GM19452 (cell line): ENCODE measurements around the gene HSFX1.

ENCODE experiments used
- ATAC-seq: cut with Tn5 transposase; IDR thresholded peaks from one replicate; pipeline ENCODE4 v1.9.1; 2021; ENCODE audit not compliant: unreplicated experiment

HSFX1 gene

DNA sequence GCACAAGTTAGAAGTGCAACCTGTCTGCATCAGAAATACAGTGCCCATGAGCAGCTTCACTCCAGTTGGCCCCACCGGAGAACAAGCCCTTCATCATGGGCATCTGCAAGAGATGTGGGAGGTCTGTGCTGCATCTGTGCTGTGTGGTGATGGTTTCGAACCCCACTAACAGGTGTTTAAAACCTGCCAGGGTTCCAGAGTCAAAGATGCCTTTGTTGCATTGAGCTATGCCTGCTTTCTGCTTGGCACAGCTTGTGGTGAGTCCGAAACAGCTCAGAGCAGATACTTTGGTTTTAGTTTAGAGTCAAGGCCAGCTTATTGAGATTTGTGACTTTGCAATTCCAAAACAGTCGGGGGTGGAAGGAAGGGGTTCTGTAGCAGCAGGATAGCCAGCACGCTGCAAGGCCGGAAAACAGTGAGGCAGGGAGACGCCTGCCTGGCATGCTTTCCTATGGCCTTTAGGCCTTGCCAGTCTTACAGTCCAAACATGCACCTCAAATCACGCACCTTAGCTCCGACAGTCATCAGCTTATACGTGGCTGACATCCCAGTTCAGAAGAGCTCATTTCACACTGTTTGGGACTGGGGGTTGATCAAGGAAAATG lies 29.7 kb downstream of the HSFX1 start:
- ATAC-seq, result no peak

DNA sequence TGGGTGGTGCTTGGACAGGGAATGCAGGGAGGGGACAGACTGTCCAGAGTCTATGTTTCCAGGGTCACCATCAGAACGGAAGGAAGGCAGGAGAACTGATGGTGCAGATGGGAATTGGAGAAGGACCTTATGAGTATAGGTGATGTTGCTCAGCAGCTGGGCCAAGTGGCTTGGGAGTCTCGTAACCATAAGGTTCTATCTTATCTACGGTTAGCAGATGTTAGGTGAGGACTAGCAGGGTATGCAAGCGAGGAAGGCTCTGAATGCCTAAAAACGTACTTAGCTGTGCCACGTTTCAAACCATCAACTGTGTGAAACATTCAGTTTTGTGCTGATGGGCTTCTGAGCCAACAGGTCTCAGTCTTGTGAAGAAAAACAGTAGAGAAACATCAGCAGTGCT lies 30.2 kb downstream of the HSFX1 start:
- no peak for ATAC-seq

DNA sequence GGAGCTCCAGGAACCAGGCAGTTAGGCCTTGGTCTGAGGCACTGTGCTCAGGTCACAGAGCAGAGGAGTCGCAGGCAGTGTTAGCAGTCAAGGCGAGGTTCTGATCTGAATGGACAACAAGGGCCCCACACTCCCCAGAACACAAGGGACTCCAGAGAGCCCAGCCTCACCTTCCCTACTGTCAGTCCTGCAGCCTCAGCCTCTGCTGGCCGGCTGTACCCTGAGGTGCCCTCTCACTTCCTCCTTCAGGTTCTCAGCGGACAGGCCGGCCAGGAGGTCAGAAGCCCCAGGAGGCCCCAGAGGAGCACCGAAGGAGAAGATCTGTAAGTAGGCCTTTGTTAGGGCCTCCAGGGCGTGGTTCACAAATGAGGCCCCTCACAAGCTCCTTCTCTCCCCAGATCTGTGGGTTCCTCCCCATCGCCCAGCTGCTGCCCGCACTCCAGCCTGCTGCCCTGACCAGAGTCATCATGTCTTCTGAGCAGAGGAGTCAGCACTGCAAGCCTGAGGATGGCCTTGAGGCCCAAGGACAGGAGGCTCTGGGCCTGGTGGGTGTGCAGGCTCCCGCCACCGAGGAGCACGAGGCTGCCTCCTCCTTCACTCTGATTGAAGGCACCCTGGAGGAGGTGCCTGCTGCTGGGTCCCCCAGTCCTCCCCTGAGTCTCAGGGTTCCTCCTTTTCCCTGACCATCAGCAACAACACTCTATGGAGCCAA lies 34.0 kb downstream of the HSFX1 start:
- no peak for ATAC-seq

DNA sequence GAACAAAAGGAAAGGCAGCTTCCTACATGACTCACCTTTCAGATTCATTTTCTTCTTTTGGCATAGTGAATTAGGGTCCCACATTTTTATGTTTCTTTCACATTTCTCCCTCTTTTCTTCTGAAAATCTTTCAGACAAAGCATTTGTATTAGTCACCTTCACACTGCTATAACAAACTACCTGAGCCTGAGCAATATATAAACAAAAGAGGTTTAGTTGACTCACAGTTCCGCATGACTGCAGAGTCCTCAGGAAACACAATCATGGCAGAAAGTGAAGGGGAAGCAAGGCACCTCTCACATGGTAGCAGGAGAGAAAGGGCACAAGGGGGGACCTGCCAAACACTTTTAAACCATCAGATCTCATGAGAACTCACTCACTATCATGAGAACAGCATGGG lies 44.8 kb downstream of the HSFX1 start:
- no peak for ATAC-seq

DNA sequence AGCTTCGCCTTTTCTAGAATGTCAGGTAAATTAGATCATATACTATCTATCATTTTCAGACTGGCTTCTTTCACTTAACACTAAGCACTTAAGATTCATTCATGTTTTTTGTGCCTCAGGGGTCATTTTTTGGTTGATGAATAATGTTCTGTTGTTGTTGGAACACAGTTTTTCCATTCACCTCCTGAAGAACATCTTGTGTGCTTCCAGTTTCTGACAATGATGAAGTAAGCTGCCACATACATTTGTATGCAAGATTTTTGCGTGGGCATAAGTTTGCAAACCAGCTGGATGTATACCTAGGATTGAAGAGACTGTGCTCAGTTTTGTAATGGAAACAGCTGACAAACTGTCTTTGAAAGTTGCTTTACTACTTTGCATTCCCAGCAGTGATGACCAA lies 45.5 kb downstream of the HSFX1 start:
- no peak for ATAC-seq

- ATAC-seq, result no peak
These were observed 51.6 kb downstream of the HSFX1 start for GRCh38 chrX:149825424-149825823.
